Left renal cortex interstitium (tissue), 4 donors: Measurements from ENCODE around the gene TXNDC16. TPM values are rescaled to one million over a fixed set of nuclear protein-coding genes. Genes with fewer than 3 reads are reported as not detected.

Experiments
- DNase-seq, 4 donors: peaks; one replicate each; pipeline ENCODE4 v3.0.0-alpha.2; 2013; ENCODE audit warnings: low read depth in 4 of 4, low spot score in 2 of 4, missing footprints in 1 of 4
- polyA plus RNA-seq, 4 donors: library from polyadenylated mRNA; unstranded; fragments of 120-200 nt; gene quantifications; one replicate each; pipeline ENCODE4 v1.2.1, GENCODE V29; 2013; ENCODE audit not compliant: insufficient read length in 4 of 4

Gene TXNDC16
- polyA plus RNA-seq, 4 donors: 19.4 to 23.2 (median 20.9) TPM

DNA sequence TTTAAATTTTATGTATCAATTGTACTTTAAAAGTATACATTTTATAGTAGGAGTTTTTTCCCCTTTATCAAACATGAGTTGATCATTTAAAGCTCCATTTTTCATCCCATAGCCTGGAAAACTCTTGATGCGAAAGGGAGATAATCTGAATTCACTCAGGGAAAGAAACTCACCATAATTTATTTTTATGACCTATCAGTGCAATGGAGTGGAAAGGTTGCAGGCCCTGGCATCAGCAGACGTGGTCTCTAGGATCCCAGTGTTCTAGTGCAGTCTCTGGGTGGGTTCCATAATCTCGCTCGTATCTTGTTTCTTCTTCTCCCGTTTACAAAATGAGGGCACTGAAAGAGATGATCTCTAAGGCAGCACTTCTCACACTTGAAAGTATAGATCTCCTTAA lies 153.2 kb downstream of the TXNDC16 start:
- peak in 1 of 4 donors; percentile 40 for DNase-seq

GRCh38 chr14:52397844-52398243 lies 154.5 kb downstream of the TXNDC16 start:
- DNase-seq: no peak

DNA sequence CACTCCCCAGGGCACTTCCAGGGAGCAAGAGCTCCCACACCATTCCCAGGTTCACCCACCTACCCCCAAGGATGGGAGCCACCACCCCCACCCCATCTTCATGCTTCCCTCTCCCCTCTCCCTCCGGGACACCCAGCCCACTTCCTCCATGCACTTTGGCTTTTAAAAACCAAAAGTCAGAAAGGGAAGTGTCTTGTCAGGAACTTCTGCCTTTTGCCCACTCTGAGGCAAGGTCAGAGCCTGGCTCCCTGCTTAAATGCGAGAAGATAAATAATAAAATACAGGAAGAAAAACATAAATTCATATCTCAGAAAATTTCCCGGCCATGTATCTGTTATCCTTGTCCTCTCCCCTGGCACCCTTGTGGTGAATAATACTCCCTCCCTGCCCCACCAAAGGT lies 156.6 kb downstream of the TXNDC16 start:
- DNase-seq: no peak

DNA sequence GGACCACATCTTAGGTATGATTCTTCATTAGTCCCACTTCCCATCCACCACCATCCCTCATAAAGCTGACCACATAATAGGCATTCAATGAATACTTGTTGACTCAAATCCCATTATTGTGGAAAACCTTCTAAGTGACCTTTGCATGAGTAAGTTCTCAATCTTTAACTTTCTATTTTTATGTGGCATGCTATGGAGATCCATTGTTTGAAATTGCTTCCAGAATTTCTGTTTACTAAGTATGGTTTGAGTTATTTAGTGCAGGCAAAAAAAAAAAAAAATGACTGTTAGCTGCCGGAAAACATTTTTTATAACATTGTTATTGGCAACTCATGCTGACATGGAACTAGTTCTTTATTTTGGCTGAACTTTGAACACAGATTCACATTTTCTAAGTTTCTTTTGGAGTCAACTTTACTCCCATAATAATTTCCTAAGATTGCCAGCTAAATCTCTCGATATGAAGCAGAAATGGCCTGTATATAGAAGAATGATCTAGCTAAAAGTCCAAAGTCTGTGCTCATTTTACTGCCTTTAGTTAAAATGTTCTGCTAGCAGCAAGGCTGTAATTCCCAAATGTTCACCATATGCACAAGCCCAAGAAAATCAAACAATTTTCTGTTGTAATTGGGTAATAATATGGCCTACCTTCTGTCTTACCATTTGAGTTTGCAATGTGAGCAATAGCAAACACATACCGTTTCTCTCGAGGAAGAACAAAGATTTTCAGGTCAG lies 160.3 kb downstream of the TXNDC16 start:
- no peak for DNase-seq

Other genes starting within 250 kb of the TXNDC16 start
- gene PTGER2, start 238.2 kb downstream of the TXNDC16 start, polyA plus RNA-seq: 1 to 10 TPM; 5.6 to 6.5 (median 6.2) TPM
- gene GPR137C, start 331 bp upstream of the TXNDC16 start, polyA plus RNA-seq: 10 to 100 TPM in 1 of 4 donors, 1 to 10 TPM in 3; 5.9 to 11.5 (median 7.4) TPM
- gene ERO1A, start 143.1 kb upstream of the TXNDC16 start, polyA plus RNA-seq: 10 to 100 TPM; 22.9 to 36.4 (median 23.8) TPM
- 100 to 1,000 TPM; 127 to 178 (median 150) TPM for gene PSMC6, start 154.7 kb upstream of the TXNDC16 start, polyA plus RNA-seq
- gene STYX, start 177.7 kb upstream of the TXNDC16 start, polyA plus RNA-seq: 10 to 100 TPM; 14.7 to 17.4 (median 16.0) TPM
- gene GNPNAT1, start 239.1 kb upstream of the TXNDC16 start, polyA plus RNA-seq: 10 to 100 TPM; 26.9 to 35.3 (median 31.6) TPM